GM21825 (cell line): ENCODE results near the gene ERAL1.
"Not testable (repeated sequence)": the region's sequence is repeated elsewhere in the genome, so short reads cannot be mapped to it uniquely, and the experiment has no call there.

Experiments
- ATAC-seq: cut with Tn5 transposase; IDR thresholded peaks from one replicate; pipeline ENCODE4 v1.9.1; 2021; ENCODE audit warnings: mild to moderate bottlenecking, moderate library complexity; ENCODE audit not compliant: unreplicated experiment

ERAL1 gene

GRCh38 chr17:28854457-28855335 lies at the start of gene ERAL1:
Gene ERAL1, plus strand, starts transcription at chr17:28855016. Its CDS starts 19 bp downstream, at chr17:28855035.
- ATAC-seq: peak; percentile 90

GRCh38 chr17:28807925-28808634 lies 46.7 kb upstream of the ERAL1 start:
- ATAC-seq: no peak

- no peak for ATAC-seq
Observed at GRCh38 chr17:28810437-28810836, 44.4 kb upstream of the ERAL1 start.

- peak; percentile 7 for ATAC-seq
Observed at GRCh38 chr17:28811651-28812090, 43.1 kb upstream of the ERAL1 start.

GRCh38 chr17:28812091-28812747 lies 42.6 kb upstream of the ERAL1 start:
- ATAC-seq: peak; percentile 96

- ATAC-seq: no peak
Observed at GRCh38 chr17:28812748-28813377, 42.0 kb upstream of the ERAL1 start.

- ATAC-seq: no peak
Observed at GRCh38 chr17:28816540-28816939, 38.3 kb upstream of the ERAL1 start.

- ATAC-seq: no peak
Observed at GRCh38 chr17:28818819-28819221, 36.0 kb upstream of the ERAL1 start.

GRCh38 chr17:28819582-28819981 lies 35.2 kb upstream of the ERAL1 start:
- no peak for ATAC-seq

GRCh38 chr17:28827672-28828071 lies 27.1 kb upstream of the ERAL1 start:
- ATAC-seq: no peak

GRCh38 chr17:28828294-28829040 lies 26.3 kb upstream of the ERAL1 start:
- ATAC-seq: no peak

- ATAC-seq: no peak
Observed at GRCh38 chr17:28834420-28834819, 20.4 kb upstream of the ERAL1 start.

GRCh38 chr17:28836541-28836940 lies 18.3 kb upstream of the ERAL1 start:
- ATAC-seq: not testable (repeated sequence)

GRCh38 chr17:28839221-28839620 lies 15.6 kb upstream of the ERAL1 start:
- ATAC-seq: no peak

- no peak for ATAC-seq
Observed at GRCh38 chr17:28841901-28842281, 12.9 kb upstream of the ERAL1 start.

GRCh38 chr17:28842282-28843012 lies 12.4 kb upstream of the ERAL1 start, which contains the start of gene FAM222B:
Gene FAM222B, minus strand, starts transcription at chr17:28842790. Its CDS starts 76,123 bp downstream, at chr17:28766667.
- peak; percentile 84 for ATAC-seq

- no peak for ATAC-seq
Observed at GRCh38 chr17:28843816-28844148, 11.0 kb upstream of the ERAL1 start.

- ATAC-seq: no peak
Observed at GRCh38 chr17:28846231-28846630, 8.6 kb upstream of the ERAL1 start.

GRCh38 chr17:28846699-28847098 lies 8.1 kb upstream of the ERAL1 start:
- not testable (repeated sequence) for ATAC-seq

- not testable (repeated sequence) for ATAC-seq
Observed at GRCh38 chr17:28848667-28849066, 6.1 kb upstream of the ERAL1 start.
